Omental fat pad (tissue), 4 donors: Measurements from ENCODE around the gene ZNF526. TPM values are rescaled to one million over a fixed set of nuclear protein-coding genes. Genes with fewer than 3 reads are reported as not detected.

Experiments used
- ATAC-seq: fragments of 150-250 bp; one replicate; pipeline ENCODE4 v1.9.1; 2016; ENCODE audit warnings: mild to moderate bottlenecking, moderate library complexity; ENCODE audit not compliant: low FRiP score
- DNase-seq: peaks from one replicate; pipeline ENCODE4 v3.0.0-alpha.2; 2019; ENCODE audit warnings: low spot score
- CTCF ChIP-seq, 3 donors: fragments of 450-650 bp; IDR thresholded peaks; one replicate each; pipeline ENCODE4 v1.5.1; 2016 to 2017; ENCODE audit warnings: antibody characterized with exemption in 3 of 3, mild to moderate bottlenecking in 3 of 3, moderate library complexity in 2 of 3
- total RNA-seq, 4 donors: library from RNA; depleted of rRNA; stranded (reverse); fragments of >200 nt; gene quantifications; one replicate each; pipeline ENCODE4 v1.1.0, GENCODE V29; 2016

The ZNF526 gene
- total RNA-seq, 4 donors from 2014 or later, result 3.2 to 7.6 (median 5.7) TPM

GRCh38 chr19:42196011-42197001 lies 23.8 kb upstream of the ZNF526 start:
- no peak for TF ChIP-seq CTCF (IDR thresholded peaks at IDR 0.05)
- no peak for DNase-seq
- ATAC-seq, result no peak

GRCh38 chr19:42197375-42197817 lies 22.7 kb upstream of the ZNF526 start:
- no peak for ATAC-seq
- no peak for TF ChIP-seq CTCF (IDR thresholded peaks at IDR 0.05)
- no peak for DNase-seq

GRCh38 chr19:42198676-42199439 lies 21.3 kb upstream of the ZNF526 start:
- DNase-seq, result no peak
- TF ChIP-seq CTCF (IDR thresholded peaks at IDR 0.05), result no peak
- no peak for ATAC-seq

GRCh38 chr19:42199440-42200115 lies 20.5 kb upstream of the ZNF526 start:
- TF ChIP-seq CTCF (IDR thresholded peaks at IDR 0.05), result no peak
- no peak for DNase-seq
- no peak for ATAC-seq

- no peak for ATAC-seq
- no peak for DNase-seq
- TF ChIP-seq CTCF (IDR thresholded peaks at IDR 0.05), result no peak
Measured at GRCh38 chr19:42200116-42200715, 19.9 kb upstream of the ZNF526 start.

GRCh38 chr19:42201489-42202289 lies 18.4 kb upstream of the ZNF526 start:
- no peak for TF ChIP-seq CTCF (IDR thresholded peaks at IDR 0.05)
- ATAC-seq (peak; percentile 10), DNase-seq (no peak)
